ENCODE results near the gene SIPA1L3.

SIPA1L3 gene

GRCh38 chr19:38228491-38229439 lies 321.8 kb downstream of the SIPA1L3 start (continued):
- TF ChIP-seq ZNF677 (tag by site-specific recombination; IDR thresholded peaks at IDR 0.05) (no peak), ZNF362 (tag by site-specific recombination; IDR thresholded peaks at IDR 0.05) (no peak), ZBTB26 (tag by site-specific recombination; optimal IDR thresholded peaks at IDR 0.05) (peak; percentile 80), IKZF3 (tag by site-specific recombination; IDR thresholded peaks at IDR 0.05) (peak; percentile 86), ATF2 (tag by site-specific recombination; IDR thresholded peaks at IDR 0.05; ENCODE audit: low read depth) (0 out of 2 replicates have a peak, but pooled peaks have one; percentile 17), ZNF560 (tag by site-specific recombination; IDR thresholded peaks at IDR 0.05; ENCODE audit: borderline replicate concordance) (no peak), ZNF169 (tag by site-specific recombination; IDR thresholded peaks at IDR 0.05) (no peak; the same call in 1 of the 2 replicates), ZFP37 (tag by site-specific recombination; IDR thresholded peaks at IDR 0.05) (no peak), ZSCAN23 (tag by site-specific recombination; IDR thresholded peaks at IDR 0.05) (peak; percentile 47; the same call in 1 of the 2 replicates), ZNF23 (tag by site-specific recombination; IDR thresholded peaks at IDR 0.05; ENCODE audit: borderline replicate concordance) (no peak), ZFHX2 (tag by site-specific recombination; conservative IDR thresholded peaks at IDR 0.05) (peak; percentile 60), ZNF549 (tag by site-specific recombination; IDR thresholded peaks at IDR 0.05) (no peak), ZNF292 (tag by site-specific recombination; IDR thresholded peaks at IDR 0.05; ENCODE audit: borderline replicate concordance, low read depth) (no peak), SP3 (tag by site-specific recombination; IDR thresholded peaks at IDR 0.05) (no peak; the same call in none of the 2 replicates), ZBTB7A (tag by site-specific recombination; IDR thresholded peaks at IDR 0.05; ENCODE audit: low read depth) (peak; percentile 94), PRDM4 (tag by site-specific recombination; IDR thresholded peaks at IDR 0.05) (peak; percentile 11; the same call in 1 of the 2 replicates), ZNF518A (tag by site-specific recombination; conservative IDR thresholded peaks at IDR 0.05; ENCODE audit: low read depth) (no peak), ZNF19 (tag by site-specific recombination; IDR thresholded peaks at IDR 0.05; ENCODE audit: low read depth) (no peak), HIC1 (tag by site-specific recombination; IDR thresholded peaks at IDR 0.05) (peak; percentile 51; the same call in 1 of the 2 replicates), ZNF274 (IDR thresholded peaks at IDR 0.05; ENCODE audit: low read length) (no peak), ZNF274 (tag by site-specific recombination; IDR thresholded peaks at IDR 0.05; ENCODE audit: borderline replicate concordance) (no peak), ZNF473 (tag by site-specific recombination; IDR thresholded peaks at IDR 0.05) (no peak)
